ENCODE measurements around the gene CCDC106.

Gene CCDC106

DNA sequence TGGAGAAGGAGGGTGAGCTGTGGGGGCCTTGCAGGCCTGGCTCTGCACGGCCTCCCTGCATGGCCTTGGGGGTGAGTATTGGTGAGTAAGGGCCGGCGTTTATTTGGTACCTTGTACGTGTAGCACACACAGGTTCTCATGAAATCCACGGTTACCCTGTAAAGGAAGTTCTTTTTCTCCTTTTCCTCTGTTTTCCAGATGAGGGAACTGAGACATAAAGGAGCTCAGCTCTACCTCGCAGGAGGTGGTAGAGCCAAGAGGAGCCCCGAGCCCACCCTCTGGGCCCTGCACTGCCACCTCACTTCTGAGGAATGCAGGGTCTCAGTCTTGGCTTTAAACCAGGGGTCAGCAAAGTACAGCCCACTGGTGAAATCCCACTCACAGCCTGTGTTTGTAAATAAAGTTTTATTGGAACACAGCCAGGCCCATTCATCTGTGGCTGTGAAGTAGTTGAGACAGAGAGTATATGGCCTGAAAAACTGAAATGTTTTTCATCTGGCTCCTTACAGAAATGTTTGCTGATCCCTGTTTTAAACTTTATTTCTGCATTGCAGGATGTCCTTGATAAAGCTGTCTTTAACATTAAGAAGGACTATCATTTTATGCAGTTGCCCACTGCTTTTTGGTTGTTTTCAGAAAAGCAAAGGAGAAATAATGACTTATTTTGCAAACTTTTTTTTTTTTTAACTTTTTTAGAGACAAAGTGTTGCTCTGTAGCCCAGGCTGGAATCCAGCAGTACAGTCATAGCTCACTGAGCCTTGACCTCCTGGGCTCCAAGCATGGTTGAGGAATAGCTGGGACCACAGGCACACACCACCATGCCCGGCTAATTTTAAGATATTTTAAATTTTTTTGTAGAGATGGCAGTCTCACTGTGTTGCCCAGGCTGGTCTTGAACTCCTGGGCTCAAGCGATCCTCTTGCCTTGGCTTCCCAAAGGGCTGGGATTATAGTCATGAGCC is 33.4 kb downstream of the CCDC106 start:
- no peak overlapping the region for H3K27ac ChIP-seq
- TF ChIP-seq ZFX (IDR thresholded peaks at IDR 0.05) = no peak
- TF ChIP-seq, protein P1, sequence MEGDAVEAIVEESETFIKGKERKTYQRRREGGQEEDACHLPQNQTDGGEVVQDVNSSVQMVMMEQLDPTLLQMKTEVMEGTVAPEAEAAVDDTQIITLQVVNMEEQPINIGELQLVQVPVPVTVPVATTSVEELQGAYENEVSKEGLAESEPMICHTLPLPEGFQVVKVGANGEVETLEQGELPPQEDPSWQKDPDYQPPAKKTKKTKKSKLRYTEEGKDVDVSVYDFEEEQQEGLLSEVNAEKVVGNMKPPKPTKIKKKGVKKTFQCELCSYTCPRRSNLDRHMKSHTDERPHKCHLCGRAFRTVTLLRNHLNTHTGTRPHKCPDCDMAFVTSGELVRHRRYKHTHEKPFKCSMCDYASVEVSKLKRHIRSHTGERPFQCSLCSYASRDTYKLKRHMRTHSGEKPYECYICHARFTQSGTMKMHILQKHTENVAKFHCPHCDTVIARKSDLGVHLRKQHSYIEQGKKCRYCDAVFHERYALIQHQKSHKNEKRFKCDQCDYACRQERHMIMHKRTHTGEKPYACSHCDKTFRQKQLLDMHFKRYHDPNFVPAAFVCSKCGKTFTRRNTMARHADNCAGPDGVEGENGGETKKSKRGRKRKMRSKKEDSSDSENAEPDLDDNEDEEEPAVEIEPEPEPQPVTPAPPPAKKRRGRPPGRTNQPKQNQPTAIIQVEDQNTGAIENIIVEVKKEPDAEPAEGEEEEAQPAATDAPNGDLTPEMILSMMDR (conservative IDR thresholded peaks at IDR 0.05) = no peak

DNA sequence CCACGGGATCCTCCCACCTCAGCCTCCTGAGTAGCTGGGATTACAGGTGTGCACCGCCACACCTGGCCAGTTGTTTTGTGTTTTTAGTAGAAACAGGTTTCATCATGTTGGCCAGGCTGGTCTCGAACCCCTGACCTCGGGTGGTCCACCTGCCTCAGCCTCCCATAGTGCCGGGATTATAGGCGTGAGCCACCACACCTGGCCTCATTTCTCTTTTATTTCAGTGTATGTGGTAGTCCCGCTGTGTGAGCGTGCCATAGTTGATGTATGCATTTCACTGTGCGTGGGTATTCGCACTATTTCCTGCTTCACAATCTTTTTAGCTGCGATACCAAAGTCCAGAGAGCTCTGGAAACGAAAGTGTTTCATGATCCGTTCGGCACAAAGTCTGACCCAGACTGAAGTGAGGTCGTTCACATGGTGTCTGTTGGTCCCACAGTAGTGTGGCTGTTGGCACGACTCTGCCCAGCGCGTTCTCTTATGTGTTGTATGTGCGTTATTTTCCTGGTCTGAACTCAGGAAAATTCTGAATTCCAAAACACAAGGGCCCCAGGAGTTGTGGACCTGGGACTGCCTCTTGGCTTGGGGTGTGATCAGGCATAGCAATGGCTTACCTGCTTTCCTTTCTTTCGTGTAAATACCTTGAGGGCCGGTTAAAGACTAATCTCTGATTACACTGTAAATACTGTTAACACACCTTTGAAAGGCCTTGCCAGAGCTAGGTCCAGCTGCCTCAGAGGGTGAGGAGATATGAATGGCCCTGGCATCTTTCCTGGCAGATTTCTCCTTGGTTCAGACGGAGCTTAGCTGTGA is 35.6 kb downstream of the CCDC106 start:
- H3K27ac ChIP-seq = peak overlapping the region; percentile 75
- TF ChIP-seq, protein P1 (conservative IDR thresholded peaks at IDR 0.05) = no peak
- no peak for TF ChIP-seq ZFX (IDR thresholded peaks at IDR 0.05)

DNA sequence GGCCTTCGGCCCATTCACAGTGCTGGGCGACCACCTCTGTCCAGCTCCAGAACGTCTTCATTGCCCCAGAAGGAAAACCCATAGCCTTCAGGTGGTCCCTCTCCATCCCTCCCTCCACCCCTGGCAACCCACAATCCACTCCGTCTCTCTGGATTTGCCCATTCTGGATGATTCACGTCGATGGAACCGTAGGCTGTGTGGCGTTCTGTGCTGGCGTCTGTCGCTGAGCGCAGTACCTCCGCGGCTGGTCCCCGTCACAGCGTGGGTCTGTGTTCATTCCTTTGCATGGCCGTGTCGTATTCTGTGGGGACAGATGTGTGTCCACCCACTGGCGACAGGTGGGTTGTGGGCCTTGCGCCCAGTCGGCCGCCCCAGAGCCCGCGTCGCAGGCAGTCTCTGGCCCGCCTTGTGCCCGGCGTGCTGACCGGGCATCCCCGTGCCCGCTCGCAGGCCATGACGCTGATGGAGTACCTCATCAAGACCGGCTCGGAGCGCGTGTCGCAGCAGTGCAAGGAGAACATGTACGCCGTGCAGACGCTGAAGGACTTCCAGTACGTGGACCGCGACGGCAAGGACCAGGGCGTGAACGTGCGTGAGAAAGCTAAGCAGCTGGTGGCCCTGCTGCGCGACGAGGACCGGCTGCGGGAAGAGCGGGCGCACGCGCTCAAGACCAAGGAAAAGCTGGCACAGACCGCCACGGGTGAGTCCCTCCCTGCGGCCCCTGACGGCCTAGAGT is 37.1 kb downstream of the CCDC106 start:
- no peak overlapping the region; the same call in 1 of the 2 replicates for H3K27ac ChIP-seq
- TF ChIP-seq, protein P1 (conservative IDR thresholded peaks at IDR 0.05) = no peak

DNA sequence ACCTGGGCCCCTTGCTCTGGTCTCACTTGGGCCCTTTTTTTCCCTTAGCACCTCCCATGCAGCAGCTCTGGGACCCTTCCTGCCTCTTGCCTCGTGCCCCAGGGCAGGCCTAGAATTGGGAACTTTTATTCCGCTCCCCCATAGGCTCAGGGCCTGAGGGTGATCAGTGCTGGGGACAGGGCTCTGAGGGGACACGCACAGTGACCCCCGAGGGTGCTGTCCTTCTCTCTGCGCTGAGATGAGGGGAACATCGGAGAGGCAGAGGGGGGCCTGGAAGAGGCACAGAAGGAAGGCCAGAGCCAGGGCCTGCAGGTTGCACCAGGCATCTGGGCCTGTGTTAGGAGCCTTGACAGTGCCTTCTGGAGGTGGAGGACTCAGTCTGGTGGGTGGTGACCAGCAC is 37.8 kb downstream of the CCDC106 start:
- TF ChIP-seq ZFX (IDR thresholded peaks at IDR 0.05) = no peak
- TF ChIP-seq, protein P1 (conservative IDR thresholded peaks at IDR 0.05) = no peak
- no peak overlapping the region for H3K27ac ChIP-seq

DNA sequence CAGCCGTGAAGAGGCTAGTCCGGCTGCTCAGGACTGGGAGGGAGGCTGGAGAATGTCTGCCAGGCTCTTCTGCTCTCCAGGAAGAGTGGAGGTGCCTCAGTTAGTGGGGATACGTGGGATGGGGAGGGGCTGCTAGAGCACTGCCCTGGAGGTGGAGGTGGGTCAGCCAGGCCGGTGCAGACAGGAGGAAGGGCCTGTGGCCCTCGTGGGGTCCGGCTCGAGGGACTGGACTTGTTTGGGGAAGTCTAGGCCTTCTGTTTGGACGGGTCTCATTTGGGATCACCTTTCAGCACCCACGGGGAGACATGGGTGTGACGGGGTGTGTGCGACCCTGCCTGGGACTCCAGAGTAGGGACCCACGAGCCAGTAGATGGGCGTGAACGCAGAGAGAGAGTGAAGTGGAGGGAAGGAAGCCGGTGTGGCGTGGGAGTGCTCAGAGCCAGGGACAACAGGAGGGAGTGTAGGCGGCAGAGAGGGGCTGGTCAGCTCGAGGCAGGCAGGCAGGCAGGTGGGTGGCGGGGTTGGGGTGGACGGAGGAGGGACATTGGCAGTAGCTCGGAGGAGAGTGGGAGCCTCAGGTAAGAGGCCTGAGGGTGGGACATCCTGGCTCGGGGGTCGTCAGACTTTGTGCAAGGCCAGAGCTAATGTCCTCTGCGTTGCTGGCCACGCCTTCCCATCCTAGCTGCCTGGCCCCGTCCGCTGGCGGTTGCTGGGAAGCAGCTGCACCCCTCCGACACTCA is 38.5 kb downstream of the CCDC106 start:
- TF ChIP-seq, protein P1 (conservative IDR thresholded peaks at IDR 0.05) = no peak
- no peak for TF ChIP-seq ZFX (IDR thresholded peaks at IDR 0.05)
- H3K27ac ChIP-seq = no peak overlapping the region

DNA sequence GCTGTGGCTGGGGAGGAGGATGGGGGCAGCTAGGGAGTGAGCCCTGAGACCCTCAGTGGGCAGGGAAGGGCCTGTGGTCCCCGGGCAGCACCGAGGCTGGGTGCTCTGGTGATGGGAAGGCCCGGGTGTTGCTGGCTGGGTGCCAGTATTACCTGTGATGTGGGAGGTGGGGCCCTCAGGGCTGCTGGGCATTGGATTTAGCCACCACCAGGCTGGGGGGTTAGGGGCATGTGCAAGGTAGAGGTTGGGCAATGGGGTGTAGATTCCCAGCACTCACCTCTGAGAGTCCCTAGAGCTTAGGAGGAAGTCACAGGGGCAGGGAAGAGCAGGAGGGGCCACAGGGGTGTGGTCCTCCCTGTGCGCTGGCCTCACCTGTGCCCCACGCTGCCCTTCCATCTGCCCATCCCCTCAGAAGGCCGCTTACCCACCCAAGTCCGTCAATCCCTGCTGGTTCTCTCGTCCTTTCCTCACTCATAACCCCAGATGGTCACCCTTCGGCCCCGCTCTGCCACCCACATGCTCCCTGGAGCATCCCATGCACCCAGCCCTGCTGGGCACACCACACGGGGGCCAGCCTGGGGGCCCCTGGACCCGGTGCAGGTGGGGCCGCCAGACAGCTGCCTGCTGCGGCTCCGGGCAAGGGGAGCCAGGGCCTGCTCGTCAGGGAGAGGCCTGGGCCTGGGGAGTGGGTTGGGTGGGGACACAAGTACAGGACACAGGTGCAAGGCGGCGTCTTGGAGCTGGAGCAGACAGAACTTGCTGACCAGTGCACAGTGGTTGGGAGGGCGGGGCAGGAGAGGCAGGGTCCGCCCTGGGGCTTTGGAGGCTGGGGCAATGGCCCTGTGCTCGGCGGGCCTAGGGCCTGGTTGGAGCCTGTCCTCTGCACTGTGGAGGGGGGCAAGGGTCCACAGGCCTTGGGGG is 39.5 kb downstream of the CCDC106 start:
- TF ChIP-seq, protein P1 (conservative IDR thresholded peaks at IDR 0.05) = no peak
- TF ChIP-seq ZFX (IDR thresholded peaks at IDR 0.05) = no peak
- no peak overlapping the region for H3K27ac ChIP-seq

Measured in C4-2B (cell line).